ENCODE measurements around the gene SRP68.

SRP68 gene

DNA sequence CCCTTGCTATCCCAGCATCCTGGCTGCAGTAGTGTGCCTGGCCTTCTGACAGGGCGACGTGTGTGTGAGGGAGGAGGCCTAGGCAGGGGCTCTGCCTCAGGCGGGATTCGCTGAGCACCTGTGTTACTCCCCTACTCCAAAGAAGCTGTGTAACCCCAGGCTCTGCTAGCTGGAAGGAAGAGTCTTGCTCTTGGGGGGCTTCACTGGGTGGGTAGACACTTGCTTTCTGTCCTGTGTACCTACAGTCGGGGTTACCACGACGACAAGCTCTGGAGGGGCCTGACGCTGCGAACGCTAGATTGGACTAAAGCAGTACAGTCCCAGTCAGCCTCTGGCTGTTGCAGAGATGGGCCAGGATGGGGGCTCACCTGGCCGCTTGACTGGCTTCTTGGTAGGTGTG, 21.7 kb upstream of the SRP68 start:
- TF ChIP-seq POLR2AphosphoS5 (IDR thresholded peaks at IDR 0.05; ENCODE audit: low read depth, low read length) (no peak), TAF1 (IDR thresholded peaks at IDR 0.05; ENCODE audit: borderline replicate concordance, insufficient read depth, low read length) (no peak), SIN3A (IDR thresholded peaks at IDR 0.05; ENCODE audit: borderline replicate concordance, insufficient read depth, low read length) (no peak), FOXP2 (optimal IDR thresholded peaks at IDR 0.05; ENCODE audit: borderline replicate concordance, extremely low read depth, extremely low read length, insufficient read depth) (no peak)
- TF ChIP-seq, protein P1, sequence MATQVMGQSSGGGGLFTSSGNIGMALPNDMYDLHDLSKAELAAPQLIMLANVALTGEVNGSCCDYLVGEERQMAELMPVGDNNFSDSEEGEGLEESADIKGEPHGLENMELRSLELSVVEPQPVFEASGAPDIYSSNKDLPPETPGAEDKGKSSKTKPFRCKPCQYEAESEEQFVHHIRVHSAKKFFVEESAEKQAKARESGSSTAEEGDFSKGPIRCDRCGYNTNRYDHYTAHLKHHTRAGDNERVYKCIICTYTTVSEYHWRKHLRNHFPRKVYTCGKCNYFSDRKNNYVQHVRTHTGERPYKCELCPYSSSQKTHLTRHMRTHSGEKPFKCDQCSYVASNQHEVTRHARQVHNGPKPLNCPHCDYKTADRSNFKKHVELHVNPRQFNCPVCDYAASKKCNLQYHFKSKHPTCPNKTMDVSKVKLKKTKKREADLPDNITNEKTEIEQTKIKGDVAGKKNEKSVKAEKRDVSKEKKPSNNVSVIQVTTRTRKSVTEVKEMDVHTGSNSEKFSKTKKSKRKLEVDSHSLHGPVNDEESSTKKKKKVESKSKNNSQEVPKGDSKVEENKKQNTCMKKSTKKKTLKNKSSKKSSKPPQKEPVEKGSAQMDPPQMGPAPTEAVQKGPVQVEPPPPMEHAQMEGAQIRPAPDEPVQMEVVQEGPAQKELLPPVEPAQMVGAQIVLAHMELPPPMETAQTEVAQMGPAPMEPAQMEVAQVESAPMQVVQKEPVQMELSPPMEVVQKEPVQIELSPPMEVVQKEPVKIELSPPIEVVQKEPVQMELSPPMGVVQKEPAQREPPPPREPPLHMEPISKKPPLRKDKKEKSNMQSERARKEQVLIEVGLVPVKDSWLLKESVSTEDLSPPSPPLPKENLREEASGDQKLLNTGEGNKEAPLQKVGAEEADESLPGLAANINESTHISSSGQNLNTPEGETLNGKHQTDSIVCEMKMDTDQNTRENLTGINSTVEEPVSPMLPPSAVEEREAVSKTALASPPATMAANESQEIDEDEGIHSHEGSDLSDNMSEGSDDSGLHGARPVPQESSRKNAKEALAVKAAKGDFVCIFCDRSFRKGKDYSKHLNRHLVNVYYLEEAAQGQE (IDR thresholded peaks at IDR 0.05; ENCODE audit: insufficient read depth in 1 of 2, low read depth in 2 of 2, low read length in 2 of 2) = no peak

DNA sequence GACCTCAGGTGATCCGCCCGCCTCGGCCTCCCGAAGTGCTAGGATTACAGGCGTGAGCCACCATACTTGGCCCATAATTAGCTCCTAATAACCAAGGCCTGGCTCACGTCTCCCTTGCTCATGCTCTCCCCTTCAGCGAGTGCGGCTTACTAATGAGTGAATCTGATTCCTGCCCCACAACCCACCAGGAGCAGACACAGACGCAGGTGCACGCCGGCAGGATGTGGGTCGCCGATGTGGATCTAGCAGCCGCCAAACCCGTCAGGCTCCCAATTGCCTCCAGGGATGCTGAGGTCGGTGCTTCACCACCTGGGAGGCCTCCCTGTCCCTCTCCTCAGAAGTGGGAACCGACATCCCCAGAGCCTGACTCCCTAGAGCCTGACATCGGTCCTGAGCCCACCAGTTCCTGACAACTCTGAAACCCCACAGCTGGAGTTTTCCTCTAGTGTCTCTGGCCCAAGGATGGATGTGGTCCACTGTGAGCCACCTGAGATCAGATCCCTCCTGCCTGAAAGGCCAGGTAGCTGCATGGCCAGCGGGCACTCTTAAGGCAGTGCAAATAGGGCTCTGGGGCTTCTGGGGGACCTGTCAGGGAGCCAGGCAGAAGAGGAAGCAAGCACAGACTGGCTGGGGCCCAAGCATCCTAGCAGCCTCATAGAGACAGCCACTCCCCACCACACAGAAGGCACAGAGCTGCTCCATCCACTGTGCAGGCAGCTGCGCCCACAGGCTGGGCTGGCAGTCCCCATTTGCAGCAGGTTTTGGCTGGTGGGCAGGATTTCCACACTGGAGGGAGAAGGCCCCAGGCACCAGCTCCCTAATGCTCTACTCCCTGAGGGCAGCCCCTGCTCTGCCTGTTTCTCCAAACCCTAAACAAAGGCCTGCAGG, 20.5 kb upstream of the SRP68 start:
- no peak for TF ChIP-seq POLR2AphosphoS5 (IDR thresholded peaks at IDR 0.05; ENCODE audit: low read depth, low read length)
- no peak for TF ChIP-seq SIN3A (IDR thresholded peaks at IDR 0.05; ENCODE audit: borderline replicate concordance, insufficient read depth, low read length)
- TF ChIP-seq, protein P1 (IDR thresholded peaks at IDR 0.05; ENCODE audit: insufficient read depth in 1 of 2, low read depth in 2 of 2, low read length in 2 of 2) = no peak
- no peak for TF ChIP-seq FOXP2 (optimal IDR thresholded peaks at IDR 0.05; ENCODE audit: borderline replicate concordance, extremely low read depth, extremely low read length, insufficient read depth)
- no peak for TF ChIP-seq TAF1 (IDR thresholded peaks at IDR 0.05; ENCODE audit: borderline replicate concordance, insufficient read depth, low read length)

DNA sequence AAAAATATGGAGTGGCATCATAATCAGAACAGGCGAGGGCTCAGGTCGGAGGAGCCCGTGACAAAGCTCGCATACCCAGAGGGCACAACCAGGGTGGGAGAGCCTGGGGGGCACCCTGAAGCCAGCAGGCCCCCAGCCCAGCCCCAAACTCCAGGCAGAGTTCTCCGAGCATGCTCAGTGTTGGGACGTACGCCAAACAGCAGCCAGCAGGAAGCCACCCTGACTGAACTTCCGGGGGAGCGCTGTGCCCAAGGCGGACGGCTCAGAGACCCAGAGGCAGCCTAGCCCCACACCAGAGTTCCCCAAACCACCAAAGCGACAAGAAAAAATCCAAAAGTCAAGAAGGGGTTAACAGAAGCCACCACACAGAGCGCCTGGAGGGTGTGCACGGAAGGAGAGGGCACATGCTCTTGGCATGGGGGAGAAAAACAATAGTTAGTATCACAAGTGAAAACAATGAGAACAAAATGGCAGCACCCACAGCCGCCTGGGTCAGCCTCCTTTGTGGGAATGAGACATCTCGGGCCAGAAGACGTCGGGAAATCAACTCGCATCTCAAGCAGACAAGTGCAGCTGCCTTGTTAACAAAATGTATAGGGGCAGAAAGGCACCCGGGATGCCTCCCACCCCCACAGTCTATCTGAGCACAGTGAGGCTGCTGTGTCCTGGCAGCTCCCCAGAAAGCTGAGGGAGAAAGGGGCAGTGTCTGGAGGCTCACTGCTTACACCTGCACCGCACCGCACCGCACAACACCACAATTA, 19.4 kb upstream of the SRP68 start:
- TF ChIP-seq, protein P1 (IDR thresholded peaks at IDR 0.05; ENCODE audit: insufficient read depth in 1 of 2, low read depth in 2 of 2, low read length in 2 of 2) = no peak
- no peak for TF ChIP-seq SIN3A (IDR thresholded peaks at IDR 0.05; ENCODE audit: borderline replicate concordance, insufficient read depth, low read length)
- no peak for TF ChIP-seq POLR2AphosphoS5 (IDR thresholded peaks at IDR 0.05; ENCODE audit: low read depth, low read length)
- TF ChIP-seq FOXP2 (optimal IDR thresholded peaks at IDR 0.05; ENCODE audit: borderline replicate concordance, extremely low read depth, extremely low read length, insufficient read depth) = no peak
- TF ChIP-seq TAF1 (IDR thresholded peaks at IDR 0.05; ENCODE audit: borderline replicate concordance, insufficient read depth, low read length) = no peak

DNA sequence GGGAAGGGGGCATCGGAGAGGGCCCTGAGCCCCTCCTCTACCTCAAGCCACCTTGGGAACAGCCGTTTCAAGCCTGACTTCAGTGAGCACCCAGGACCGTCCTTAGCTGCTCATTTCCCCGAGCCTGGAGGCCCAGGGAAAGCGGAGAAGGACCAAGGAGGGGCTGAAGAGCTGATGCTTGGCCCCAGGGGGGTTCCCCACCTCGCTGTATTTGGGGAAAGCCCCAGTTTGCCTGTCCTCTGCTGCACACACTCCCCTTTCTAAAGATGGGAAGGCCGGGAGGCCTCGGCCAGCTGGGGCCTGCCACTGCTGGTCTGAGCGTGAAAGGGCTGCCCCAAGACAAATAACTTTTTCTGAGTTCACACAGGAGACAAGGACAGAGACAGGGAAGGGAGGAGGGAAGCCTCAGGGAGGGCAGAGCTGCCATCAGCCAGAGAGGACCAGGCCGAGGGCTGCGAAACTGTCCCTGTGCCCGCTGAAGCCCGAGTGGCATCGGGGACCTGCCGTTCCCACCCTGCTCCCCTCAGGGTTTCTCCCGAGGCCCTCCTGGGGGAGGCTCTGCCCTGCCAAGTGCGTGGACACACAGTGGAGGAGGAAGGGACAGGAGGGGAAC, 18.3 kb upstream of the SRP68 start:
- no peak for TF ChIP-seq SIN3A (IDR thresholded peaks at IDR 0.05; ENCODE audit: borderline replicate concordance, insufficient read depth, low read length)
- no peak for TF ChIP-seq POLR2AphosphoS5 (IDR thresholded peaks at IDR 0.05; ENCODE audit: low read depth, low read length)
- TF ChIP-seq, protein P1 (IDR thresholded peaks at IDR 0.05; ENCODE audit: insufficient read depth in 1 of 2, low read depth in 2 of 2, low read length in 2 of 2) = no peak
- no peak for TF ChIP-seq TAF1 (IDR thresholded peaks at IDR 0.05; ENCODE audit: borderline replicate concordance, insufficient read depth, low read length)
- TF ChIP-seq FOXP2 (optimal IDR thresholded peaks at IDR 0.05; ENCODE audit: borderline replicate concordance, extremely low read depth, extremely low read length, insufficient read depth) = no peak
